IMR-90 (cell line): ENCODE results near the gene CITED4. TPM values are rescaled to one million over a fixed set of nuclear protein-coding genes. Genes with fewer than 3 reads are reported as not detected.

Experiments
- ATAC-seq: fragments of 200-7000 bp; cut with Tn5 transposase; 2 replicates; pipeline ENCODE4 v1.9.1; 2020; ENCODE audit warnings: low read depth, mild to moderate bottlenecking, moderate library complexity
- BruUV-seq: library from RNA; stranded (reverse); fragments of 400-500 nt; replicated peaks from 2 replicates; lab custom pipeline; 2021; lab: Mats Ljungman, UMichigan
- CTCF ChIA-PET: fragments of 300-600 bp; formaldehyde crosslinking; extraction: SDS; loops from one replicate; lab custom pipeline; 2021; ENCODE audit warnings: antibody characterized with exemption; lab: Yijun Ruan, JAX
- POLR2A ChIA-PET: fragments of 300-600 bp; sonication (Branson Sonifier 250); formaldehyde crosslinking; loops from one replicate; lab custom pipeline; 2022; ENCODE audit warnings: antibody characterized with exemption; ENCODE audit not compliant: unreplicated experiment; lab: Charles Lee
- DNase-seq: peaks from one replicate; pipeline ENCODE4 v3.0.0; 2013
- H2AFZ ChIP-seq: replicated peaks from 2 replicates; pipeline ENCODE3; 2013; ENCODE audit warnings: low read length, mild to moderate bottlenecking; ENCODE audit not compliant: poor library complexity
- H2AK5ac ChIP-seq: 2 replicates; pipeline ENCODE4 v1.6.1; 2013; ENCODE audit warnings: low read depth, low read length, inconsistent platforms
- H2AK9ac ChIP-seq: replicated peaks from 2 replicates; pipeline ENCODE3; 2013; ENCODE audit warnings: mild to moderate bottlenecking, low read depth, low read length, moderate library complexity; ENCODE audit not compliant: poor library complexity
- H2BK120ac ChIP-seq: 2 replicates; pipeline ENCODE4 v1.6.1; 2013; ENCODE audit warnings: low read depth, low read length, inconsistent platforms
- H2BK15ac ChIP-seq: 3 replicates; pipeline ENCODE4 v1.6.1; 2013; ENCODE audit warnings: low read depth, low read length, inconsistent platforms
- H2BK20ac ChIP-seq: 2 replicates; pipeline ENCODE4 v1.6.1; 2013; ENCODE audit warnings: low read depth, mild to moderate bottlenecking, inconsistent platforms, low read length, moderate library complexity
- H2BK5ac ChIP-seq: 2 replicates; pipeline ENCODE4 v1.6.1; 2013; ENCODE audit warnings: mild to moderate bottlenecking, low read depth, low read length, inconsistent platforms; ENCODE audit not compliant: poor library complexity, severe bottlenecking
- H3K14ac ChIP-seq: replicated peaks from 2 replicates; pipeline ENCODE4 v1.6.1; 2013; ENCODE audit warnings: low read depth, low read length, inconsistent platforms
- H3K18ac ChIP-seq: 2 replicates; pipeline ENCODE4 v1.6.1; 2013; ENCODE audit warnings: low read depth, low read length, control low read depth
- H3K23ac ChIP-seq: 2 replicates; pipeline ENCODE4 v1.6.1; 2013; ENCODE audit warnings: low read depth, low read length, inconsistent platforms
- H3K27ac ChIP-seq: 2 replicates; pipeline ENCODE4 v1.5.1; 2013; ENCODE audit warnings: mild to moderate bottlenecking, control low read depth, low read length; ENCODE audit not compliant: insufficient read depth
- H3K27me3 ChIP-seq: 2 replicates; pipeline ENCODE4 v1.6.1; 2013; ENCODE audit warnings: low read length; ENCODE audit not compliant: control insufficient read depth, insufficient read depth
- H3K36me3 ChIP-seq: 2 replicates; pipeline ENCODE4 v1.6.1; 2013; ENCODE audit warnings: low read length, mixed read lengths; ENCODE audit not compliant: control insufficient read depth, insufficient read depth
- H3K4ac ChIP-seq: 2 replicates; pipeline ENCODE4 v1.6.1; 2013; ENCODE audit warnings: low read depth, low read length, inconsistent platforms
- H3K4me1 ChIP-seq: 2 replicates; pipeline ENCODE4 v1.6.1; 2013; ENCODE audit warnings: low read length, mixed read lengths; ENCODE audit not compliant: control insufficient read depth, insufficient read depth
- H3K4me2 ChIP-seq: 2 replicates; pipeline ENCODE4 v1.6.1; 2013; ENCODE audit warnings: low read depth, mild to moderate bottlenecking, control low read depth, low read length, moderate library complexity
- H3K4me3 ChIP-seq: 2 replicates; pipeline ENCODE4 v1.5.1; 2013; ENCODE audit warnings: low read depth, mild to moderate bottlenecking, control low read depth, low read length, moderate library complexity; ENCODE audit not compliant: insufficient read depth
- H3K56ac ChIP-seq: 2 replicates; pipeline ENCODE4 v1.6.1; 2013; ENCODE audit warnings: low read length, inconsistent platforms; ENCODE audit not compliant: insufficient read depth; ENCODE audit errors: extremely low read depth
- H3K79me1 ChIP-seq, 2 experiments: 2 replicates each; pipeline ENCODE4 v1.6.1; 2013; ENCODE audit warnings: low read length in 2 of 2, inconsistent platforms in 1 of 2, low read depth in 1 of 2
- H3K9ac ChIP-seq: 2 replicates; pipeline ENCODE4 v1.6.1; 2013; ENCODE audit warnings: low read depth, low read length, control low read depth
- H3K9me1 ChIP-seq: 2 replicates; pipeline ENCODE4 v1.6.1; 2013; ENCODE audit warnings: low read length, inconsistent platforms; ENCODE audit not compliant: insufficient read depth
- H3K9me3 ChIP-seq: 2 replicates; pipeline ENCODE4 v1.6.1; 2013; ENCODE audit warnings: low read length; ENCODE audit not compliant: control insufficient read depth, insufficient read depth
- H4K20me1 ChIP-seq: 2 replicates; pipeline ENCODE4 v1.6.1; 2013; ENCODE audit warnings: low read length, inconsistent platforms; ENCODE audit not compliant: insufficient read depth
- H4K5ac ChIP-seq: 2 replicates; pipeline ENCODE4 v1.6.1; 2013; ENCODE audit warnings: mild to moderate bottlenecking, low read depth, low read length, control low read depth
- H4K8ac ChIP-seq, 2 experiments: 2 replicates each; pipeline ENCODE4 v1.6.1; 2013; ENCODE audit warnings: low read depth in 2 of 2, low read length in 2 of 2, control low read depth in 1 of 2, inconsistent platforms in 1 of 2
- H4K91ac ChIP-seq: 2 replicates; pipeline ENCODE4 v1.6.1; 2013; ENCODE audit warnings: low read depth, low read length, inconsistent platforms; ENCODE audit not compliant: insufficient read depth
- BHLHE40 ChIP-seq: fragments of 150-350 bp; IDR thresholded peaks from 2 replicates; pipeline ENCODE4 v1.6.1; 2016; ENCODE audit warnings: mild to moderate bottlenecking, low read depth, low read length
- NFE2L2 ChIP-seq: fragments of 150-350 bp; IDR thresholded peaks from 2 replicates; pipeline ENCODE4 v1.6.1; 2016; ENCODE audit warnings: low read depth, mild to moderate bottlenecking, low read length
- POLR2A ChIP-seq: IDR thresholded peaks from 2 replicates; pipeline ENCODE4 v1.6.1; 2012; ENCODE audit warnings: mild to moderate bottlenecking, low read depth, low read length
- WGBS, 2 experiments: methylation state at CpG; one replicate each; pipeline versions ENCODE4 v1.1.5 to v1.1.7; 2013; ENCODE audit warnings: missing lambda C conversion rate in 2 of 2; ENCODE audit not compliant: insufficient read length in 1 of 2; ENCODE audit errors: extremely low coverage in 2 of 2; 5-methylcytosine and 5-hydroxymethylcytosine counted together
- dilution Hi-C: fragments of 300-500 bp; cut with HindIII; formaldehyde crosslinking; loops from one replicate; pipeline ENCODE4 v1.14.3; 2018; ENCODE audit warnings: low sequenced_read_pairs; ENCODE audit not compliant: unreplicated experiment
- in situ Hi-C: fragments of 300-500 bp; cut with MboI; formaldehyde crosslinking; loops from 3 replicates; pipeline ENCODE4 v1.14.3; 2019; ENCODE audit warnings: low sequenced_read_pairs, inconsistent platforms, mixed read lengths
- intact Hi-C: fragments of 100-400 bp; cut with micrococcal nuclease; formaldehyde crosslinking; loops from 2 replicates; pipeline ENCODE4 v1.10.0; 2022
- polyA plus RNA-seq, 3 experiments: library from polyadenylated mRNA; depleted of rRNA; stranded (reverse); fragments of >200 nt; gene quantifications; 2 replicates each; pipeline ENCODE4 v1.2.3, GENCODE V29; 2012; ENCODE audit warnings: low replicate concordance in 1 of 3
- total RNA-seq: library from RNA; depleted of rRNA; stranded (reverse); fragments of >200 nt; gene quantifications from 2 replicates; pipeline ENCODE4 v1.2.3, GENCODE V29; 2012

CITED4 gene
- total and polyA plus RNA-seq, 2 of the 4 experiments (the other 2 are of a cell fraction), result under 0.01 to 1.6 TPM

DNA sequence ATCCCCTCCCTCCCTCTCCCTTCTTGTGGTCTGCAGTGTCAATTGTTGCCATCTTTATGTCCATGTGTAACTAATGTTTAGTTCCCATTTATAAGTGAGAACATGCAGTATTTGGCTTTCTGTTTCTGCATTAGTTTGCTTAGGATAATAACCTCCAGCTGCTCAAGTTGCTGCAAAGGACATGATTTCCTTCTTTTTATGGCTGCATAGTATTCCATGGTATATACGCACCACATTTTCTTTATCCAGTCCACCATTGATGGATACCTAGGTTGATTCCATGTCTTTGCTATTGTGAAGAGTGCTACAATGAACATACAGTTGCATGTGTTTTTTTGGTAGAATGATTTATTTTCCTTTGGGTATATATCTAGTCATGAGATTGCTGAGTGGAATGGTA is 16.3 kb downstream of the CITED4 start:
- Histone ChIP-seq H3K4me2 (no peak overlapping the region), H3K14ac (no peak overlapping the region), H3K4ac (no peak overlapping the region), H3K27me3 (peaks cover 11% of the 10 kb centered on the region), H3K9ac (no peak overlapping the region), H3K18ac (no peak overlapping the region), H2AK5ac (no peak overlapping the region), H2AFZ (no peak overlapping the region), H3K4me1 (no peaks in the 10 kb centered on the region), H4K91ac (no peak overlapping the region), H3K23ac (no peak overlapping the region), H3K9me3 (peaks cover 12% of the 10 kb centered on the region), H3K36me3 (no peaks in the 10 kb centered on the region), H2BK120ac (no peak overlapping the region), H3K56ac (no peak overlapping the region), H2BK20ac (no peak overlapping the region), H4K8ac (no peak overlapping the region), H3K4me3 (no peak overlapping the region), H4K5ac (no peak overlapping the region), H3K27ac (no peak overlapping the region), H2BK5ac (no peak overlapping the region), H2AK9ac (no peak overlapping the region), H3K9me1 (no peaks in the 10 kb centered on the region), H3K79me1 (no peaks in the 10 kb centered on the region), H4K20me1 (no peaks in the 10 kb centered on the region; the same call in 1 of the 2 replicates), H2BK15ac (no peak overlapping the region)
- ATAC-seq, result no peak
- CTCF ChIA-PET, result no interaction called here
- in situ Hi-C loops, result loop anchor here (5.0 to 10.0 kb wide), 2 partner anchors 106 to 221 kb away; no protein-coding TSS in a partner anchor
- no peak for DNase-seq
- dilution Hi-C loops, result no loop called here
- TF ChIP-seq POLR2A (no peak), NFE2L2 (no peak), BHLHE40 (no peak)
- intact Hi-C loops, result loop anchor here (5.0 kb wide), 1 partner anchor 276 kb away; no protein-coding TSS in a partner anchor
- POLR2A ChIA-PET, result no interaction called here
- no CpG with 5 or more reads among the region's 1 CpG for WGBS, 2 experiments
- no TSS peak for BruUV-seq
